Measurements from ENCODE around the gene RIMBP2.

The RIMBP2 gene

DNA sequence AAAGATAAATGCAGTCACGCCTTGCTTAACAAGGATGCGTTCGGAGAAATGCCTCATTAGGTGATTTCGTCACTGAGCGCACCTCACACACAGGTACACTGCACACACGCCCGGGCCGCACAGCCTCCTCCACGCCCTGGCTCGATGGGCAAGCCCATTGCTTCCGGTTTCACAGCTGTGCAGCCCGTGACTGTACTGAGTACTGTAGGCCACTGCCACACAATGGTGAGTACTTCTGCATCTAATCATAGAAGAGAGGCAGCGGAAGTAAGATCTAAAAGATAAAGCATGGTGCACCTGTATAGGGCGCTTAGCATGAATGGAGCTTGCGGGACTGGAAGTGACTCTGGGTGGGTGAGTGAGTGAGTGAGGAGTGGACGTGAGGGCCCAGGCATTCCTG is 4.3 kb downstream of the RIMBP2 start:
- DNase-seq (ENCODE audit: extremely low read depth, low read depth): no peak
- TF ChIP-seq, protein P1, sequence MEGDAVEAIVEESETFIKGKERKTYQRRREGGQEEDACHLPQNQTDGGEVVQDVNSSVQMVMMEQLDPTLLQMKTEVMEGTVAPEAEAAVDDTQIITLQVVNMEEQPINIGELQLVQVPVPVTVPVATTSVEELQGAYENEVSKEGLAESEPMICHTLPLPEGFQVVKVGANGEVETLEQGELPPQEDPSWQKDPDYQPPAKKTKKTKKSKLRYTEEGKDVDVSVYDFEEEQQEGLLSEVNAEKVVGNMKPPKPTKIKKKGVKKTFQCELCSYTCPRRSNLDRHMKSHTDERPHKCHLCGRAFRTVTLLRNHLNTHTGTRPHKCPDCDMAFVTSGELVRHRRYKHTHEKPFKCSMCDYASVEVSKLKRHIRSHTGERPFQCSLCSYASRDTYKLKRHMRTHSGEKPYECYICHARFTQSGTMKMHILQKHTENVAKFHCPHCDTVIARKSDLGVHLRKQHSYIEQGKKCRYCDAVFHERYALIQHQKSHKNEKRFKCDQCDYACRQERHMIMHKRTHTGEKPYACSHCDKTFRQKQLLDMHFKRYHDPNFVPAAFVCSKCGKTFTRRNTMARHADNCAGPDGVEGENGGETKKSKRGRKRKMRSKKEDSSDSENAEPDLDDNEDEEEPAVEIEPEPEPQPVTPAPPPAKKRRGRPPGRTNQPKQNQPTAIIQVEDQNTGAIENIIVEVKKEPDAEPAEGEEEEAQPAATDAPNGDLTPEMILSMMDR (IDR thresholded peaks at IDR 0.05; ENCODE audit: low read depth, low read length, missing control alignments): no peak
- no peak overlapping the region for H3K4me3 ChIP-seq (replicated peaks; ENCODE audit: low read depth, low read length)

DNA sequence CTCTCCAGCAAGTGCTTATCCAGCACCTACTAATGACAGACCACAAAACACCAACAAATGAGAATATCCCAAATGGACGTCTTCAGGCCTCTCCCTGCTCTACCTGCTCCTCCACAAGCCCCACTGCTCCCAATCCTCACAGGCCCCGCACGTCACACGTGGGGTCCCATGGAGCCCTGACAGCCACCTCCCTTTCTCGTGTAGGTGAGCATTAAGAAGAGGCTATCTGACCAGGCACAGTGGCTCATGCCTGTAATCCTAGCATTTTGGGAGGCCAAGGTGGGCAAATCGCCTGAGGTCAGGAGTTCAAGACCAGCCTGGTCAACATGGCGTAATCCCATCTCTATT is 5.4 kb downstream of the RIMBP2 start:
- TF ChIP-seq, protein P1 (IDR thresholded peaks at IDR 0.05; ENCODE audit: low read depth, low read length, missing control alignments): no peak
- no peak for DNase-seq (ENCODE audit: extremely low read depth, low read depth)
- no peak overlapping the region for H3K4me3 ChIP-seq (replicated peaks; ENCODE audit: low read depth, low read length)

- TF ChIP-seq, protein P1 (IDR thresholded peaks at IDR 0.05; ENCODE audit: low read depth, low read length, missing control alignments): no peak
Measured at GRCh38 chr12:130709971-130710732, 5.9 kb downstream of the RIMBP2 start.

GRCh38 chr12:130709151-130709970 is 6.7 kb downstream of the RIMBP2 start:
- TF ChIP-seq, protein P1 (IDR thresholded peaks at IDR 0.05; ENCODE audit: low read depth, low read length, missing control alignments): no peak
- H3K4me3 ChIP-seq (replicated peaks; ENCODE audit: low read depth, low read length): no peak overlapping the region
- no peak for DNase-seq (ENCODE audit: extremely low read depth, low read depth)

More at GRCh38 chr12:130709971-130710732, 5.9 kb downstream of the RIMBP2 start:
- no peak overlapping the region for H3K4me3 ChIP-seq (replicated peaks; ENCODE audit: low read depth, low read length)
- DNase-seq (ENCODE audit: extremely low read depth, low read depth): no peak

- TF ChIP-seq, protein P1 (IDR thresholded peaks at IDR 0.05; ENCODE audit: low read depth, low read length, missing control alignments): no peak
- no peak overlapping the region for H3K4me3 ChIP-seq (replicated peaks; ENCODE audit: low read depth, low read length)
- DNase-seq (ENCODE audit: extremely low read depth, low read depth): no peak
Measured at GRCh38 chr12:130708648-130709047, 7.5 kb downstream of the RIMBP2 start.

DNA sequence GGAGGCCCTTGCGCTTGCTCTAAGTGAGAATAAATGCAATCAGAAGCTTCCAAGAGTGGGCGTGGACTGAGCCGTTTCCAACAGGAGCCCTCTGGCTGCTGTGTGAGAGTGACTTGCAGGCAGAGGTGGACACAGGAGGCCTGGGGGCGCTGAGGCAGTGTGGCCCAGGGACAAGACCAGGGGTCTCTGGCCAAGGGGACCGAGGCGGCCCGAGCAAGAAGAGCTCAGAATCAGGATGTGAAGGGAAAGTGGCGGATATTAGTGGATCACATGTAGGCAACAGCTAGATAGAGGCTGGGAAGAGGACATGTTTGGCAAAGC is 8.6 kb downstream of the RIMBP2 start:
- H3K4me3 ChIP-seq (replicated peaks; ENCODE audit: low read depth, low read length): no peak overlapping the region
- DNase-seq (ENCODE audit: extremely low read depth, low read depth): no peak
- TF ChIP-seq, protein P1 (IDR thresholded peaks at IDR 0.05; ENCODE audit: low read depth, low read length, missing control alignments): no peak

Data from HFF-Myc (cell line).